Subcutaneous abdominal adipose tissue (tissue), 5 donors: ENCODE results near the gene WNK4.
A peak's percentile ranks its signal among the peaks of the same experiment; 100 is the strongest.

ENCODE experiments used
- H3K27ac ChIP-seq: one replicate; pipeline ENCODE4 v1.7.0; 2013; ENCODE audit warnings: low read depth, mild to moderate bottlenecking, inconsistent platforms, low read length, moderate library complexity
- H3K27me3 ChIP-seq, 5 donors: one replicate each; pipeline ENCODE4 v1.7.0; 2013; ENCODE audit warnings: low read length in 5 of 5, inconsistent platforms in 1 of 5; ENCODE audit not compliant: control insufficient read depth in 5 of 5, insufficient read depth in 4 of 5
- H3K36me3 ChIP-seq, 5 donors: one replicate each; pipeline ENCODE4 v1.7.0; 2013; ENCODE audit warnings: low read length in 5 of 5; ENCODE audit not compliant: control insufficient read depth in 5 of 5, insufficient read depth in 5 of 5
- H3K4me1 ChIP-seq, 5 donors: one replicate each; pipeline ENCODE4 v1.7.0; 2013; ENCODE audit warnings: low read length in 5 of 5, mild to moderate bottlenecking in 3 of 5, moderate library complexity in 1 of 5; ENCODE audit not compliant: control insufficient read depth in 5 of 5, insufficient read depth in 5 of 5
- H3K4me3 ChIP-seq, 5 donors: one replicate each; pipeline ENCODE4 v1.7.0; 2013; ENCODE audit warnings: low read length in 5 of 5, low read depth in 1 of 5
- H3K9ac ChIP-seq, 5 donors: one replicate each; pipeline ENCODE4 v1.7.0; 2013; ENCODE audit warnings: low read length in 5 of 5, mild to moderate bottlenecking in 4 of 5, moderate library complexity in 3 of 5
- H3K9me3 ChIP-seq, 5 donors: one replicate each; pipeline ENCODE4 v1.7.0; 2013; ENCODE audit warnings: low read length in 5 of 5; ENCODE audit not compliant: control insufficient read depth in 5 of 5
- donor health status: healthy.
- donor health status: healthy.
- donor health status: healthy.
- donor health status: healthy.
- donor health status: healthy.

The WNK4 gene

GRCh38 chr17:42795465-42795864, 15.1 kb downstream of the WNK4 start:
- no peak overlapping the region for H3K27ac ChIP-seq
- H3K9ac ChIP-seq = no peak overlapping the region
- H3K36me3 ChIP-seq = peaks cover 0 to 12% (median 3%) of the 10 kb centered on the region in 5 donors
- peaks cover 0 to 3% (median 0%) of the 10 kb centered on the region in 5 donors for H3K27me3 ChIP-seq
- peaks cover 8 to 23% (median 21%) of the 10 kb centered on the region in 5 donors for H3K4me1 ChIP-seq
- H3K9me3 ChIP-seq = no peaks in the 10 kb centered on the region
- no peak overlapping the region for H3K4me3 ChIP-seq

- Histone ChIP-seq H3K27ac (no peak overlapping the region), H3K27me3 (no peaks in the 10 kb centered on the region), H3K9ac (no peak overlapping the region), H3K4me1 (peaks cover 8 to 23% (median 21%) of the 10 kb centered on the region in 5 donors), H3K9me3 (no peaks in the 10 kb centered on the region), H3K36me3 (peaks cover 0 to 12% (median 3%) of the 10 kb centered on the region in 5 donors), H3K4me3 (no peak overlapping the region)
Measured at GRCh38 chr17:42796066-42796758, 15.8 kb downstream of the WNK4 start.

- peak overlapping the region; percentile 75 to 100 (median 91) for H3K9ac ChIP-seq
- no peaks in the 10 kb centered on the region for H3K9me3 ChIP-seq
- no peaks in the 10 kb centered on the region for H3K27me3 ChIP-seq
- no peak overlapping the region for H3K27ac ChIP-seq
- peaks cover 8 to 23% (median 21%) of the 10 kb centered on the region in 5 donors for H3K4me1 ChIP-seq
- peaks cover 0 to 12% (median 3%) of the 10 kb centered on the region in 5 donors for H3K36me3 ChIP-seq
- H3K4me3 ChIP-seq = peak overlapping the region; percentile 88 to 99 (median 98)
Measured at GRCh38 chr17:42797067-42798007, 16.9 kb downstream of the WNK4 start.

GRCh38 chr17:42798011-42798382, 17.6 kb downstream of the WNK4 start:
- Histone ChIP-seq H3K36me3 (peaks cover 0 to 12% (median 3%) of the 10 kb centered on the region in 5 donors), H3K27me3 (no peaks in the 10 kb centered on the region), H3K4me1 (peaks cover 8 to 23% (median 21%) of the 10 kb centered on the region in 5 donors), H3K27ac (peak overlapping the region; percentile 74), H3K9ac (peak overlapping the region; percentile 75 to 100 (median 91)), H3K4me3 (peak overlapping the region; percentile 88 to 99 (median 98)), H3K9me3 (no peaks in the 10 kb centered on the region)

GRCh38 chr17:42798383-42799380, 18.3 kb downstream of the WNK4 start, which contains the start of the genes CNTD1 and COA3:
Gene CNTD1 (plus strand): TSS chr17:42798861. CDS start chr17:42799068, 207 bp downstream.
Gene COA3 (minus strand): TSS chr17:42798704. CDS start chr17:42798681, 23 bp downstream.
- H3K9ac ChIP-seq = peak within 1 kb of the TSS; percentile 75 to 100 (median 91)
- H3K27ac ChIP-seq = peak within 1 kb of the TSS; percentile 74
- peak within 1 kb of the TSS; percentile 88 to 99 (median 98) for H3K4me3 ChIP-seq
- no peaks in the 10 kb centered on the region for H3K27me3 ChIP-seq
- peaks cover 8 to 23% (median 21%) of the 10 kb centered on the region in 5 donors for H3K4me1 ChIP-seq
- no peaks in the 10 kb centered on the region for H3K9me3 ChIP-seq
- peaks cover 0 to 12% (median 3%) of the 10 kb centered on the region in 5 donors for H3K36me3 ChIP-seq

GRCh38 chr17:42803074-42803883, 22.9 kb downstream of the WNK4 start:
- no peak overlapping the region for H3K9ac ChIP-seq
- peaks cover 2 to 7% (median 5%) of the 10 kb centered on the region in 5 donors for H3K4me1 ChIP-seq
- H3K27me3 ChIP-seq = no peaks in the 10 kb centered on the region
- no peak overlapping the region for H3K27ac ChIP-seq
- H3K9me3 ChIP-seq = no peaks in the 10 kb centered on the region
- no peaks in the 10 kb centered on the region for H3K36me3 ChIP-seq
- no peak overlapping the region for H3K4me3 ChIP-seq

GRCh38 chr17:42804918-42805367, 24.5 kb downstream of the WNK4 start:
- Histone ChIP-seq H3K27ac (no peak overlapping the region), H3K9me3 (no peaks in the 10 kb centered on the region), H3K4me3 (no peak overlapping the region), H3K27me3 (no peaks in the 10 kb centered on the region), H3K4me1 (no peaks in the 10 kb centered on the region), H3K9ac (no peak overlapping the region), H3K36me3 (peaks cover under 1 to 4% (median 1%) of the 10 kb centered on the region in 5 donors)

GRCh38 chr17:42806249-42806648, 25.8 kb downstream of the WNK4 start:
- Histone ChIP-seq H3K9me3 (no peaks in the 10 kb centered on the region), H3K27ac (no peak overlapping the region), H3K9ac (no peak overlapping the region), H3K4me1 (no peaks in the 10 kb centered on the region), H3K27me3 (no peaks in the 10 kb centered on the region), H3K4me3 (no peak overlapping the region), H3K36me3 (peaks cover 10 to 17% (median 13%) of the 10 kb centered on the region in 5 donors)
